Bone marrow (tissue), 2 donors: ENCODE data around the gene ACADVL.
"Not testable (repeated sequence)": the region's sequence is repeated elsewhere in the genome, so short reads cannot be mapped to it uniquely, and the experiment has no call there.

Experiments
- DNase-seq, 2 donors: peaks; one replicate each; lab custom pipeline; 2025; lab: John Stamatoyannopoulos, UW

Gene ACADVL

GRCh38 chr17:7235693-7236665 is 16.2 kb downstream of the ACADVL start:
- no peak for DNase-seq

GRCh38 chr17:7236808-7237207 is 17.1 kb downstream of the ACADVL start:
- DNase-seq, result no peak

- DNase-seq, result no peak
These were observed 17.6 kb downstream of the ACADVL start for GRCh38 chr17:7237266-7237760.

- DNase-seq, result peak in 1 of 2 donors; percentile 44
These were observed 18.2 kb downstream of the ACADVL start for GRCh38 chr17:7237761-7238419.

GRCh38 chr17:7238420-7239090 is 18.8 kb downstream of the ACADVL start:
- DNase-seq, result no peak

- DNase-seq, result peak; percentile 87 to 100
These were observed 19.6 kb downstream of the ACADVL start, which contains the start of gene PHF23 for GRCh38 chr17:7239091-7240027. Gene PHF23 (minus strand): TSS chr17:7239457. CDS start chr17:7239279, 178 bp downstream.

GRCh38 chr17:7240375-7240774 is 20.6 kb downstream of the ACADVL start:
- peak in 1 of 2 donors; percentile 8 for DNase-seq

GRCh38 chr17:7241090-7241733 is 21.5 kb downstream of the ACADVL start:
- no peak for DNase-seq

- DNase-seq, result peak; percentile 86 to 95
These were observed 22.3 kb downstream of the ACADVL start, which contains the start of gene GABARAP for GRCh38 chr17:7241783-7242716. Gene GABARAP (minus strand): TSS chr17:7242449. CDS start chr17:7242330, 119 bp downstream.

- DNase-seq, result peak; percentile 91 to 94
These were observed 23.1 kb downstream of the ACADVL start for GRCh38 chr17:7242717-7243452.

GRCh38 chr17:7243453-7243729 is 23.7 kb downstream of the ACADVL start:
- DNase-seq, result no peak

GRCh38 chr17:7243838-7244237 is 24.1 kb downstream of the ACADVL start:
- DNase-seq, result not testable (repeated sequence)

- no peak for DNase-seq
These were observed 27.0 kb downstream of the ACADVL start for GRCh38 chr17:7246779-7247178.

GRCh38 chr17:7248796-7249195 is 29.1 kb downstream of the ACADVL start:
- DNase-seq, result no peak

GRCh38 chr17:7249214-7249613 is 29.5 kb downstream of the ACADVL start:
- no peak for DNase-seq

GRCh38 chr17:7249830-7250229 is 30.1 kb downstream of the ACADVL start:
- no peak for DNase-seq

- no peak for DNase-seq
These were observed 31.2 kb downstream of the ACADVL start for GRCh38 chr17:7250695-7251627.
